HG03558 (cell line): ENCODE results near the gene SPATA45.

Source experiments
- ATAC-seq: cut with Tn5 transposase; IDR thresholded peaks from one replicate; pipeline ENCODE4 v1.9.1; 2021; ENCODE audit warnings: moderate number of reproducible peaks; ENCODE audit not compliant: unreplicated experiment; ENCODE audit errors: extremely low read depth

The SPATA45 gene

DNA sequence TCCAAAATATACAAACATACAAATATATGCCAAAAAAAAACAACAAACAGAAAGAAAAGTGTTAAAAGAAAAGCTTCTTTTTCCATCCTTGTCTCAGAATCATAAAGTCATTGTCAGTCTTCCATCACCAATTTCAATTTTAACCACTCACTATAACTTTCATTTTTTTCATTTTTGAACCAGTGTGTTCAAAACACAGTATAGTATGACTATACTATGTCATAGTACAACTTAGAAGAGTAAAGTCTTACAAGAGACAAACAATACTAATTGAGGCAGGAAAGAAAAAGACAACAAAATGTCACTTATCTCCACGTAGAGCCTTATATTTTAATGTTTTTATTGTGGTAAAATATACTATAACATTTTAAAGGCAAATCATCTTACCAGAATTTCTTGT lies 63.5 kb downstream of the SPATA45 start:
- no peak for ATAC-seq

DNA sequence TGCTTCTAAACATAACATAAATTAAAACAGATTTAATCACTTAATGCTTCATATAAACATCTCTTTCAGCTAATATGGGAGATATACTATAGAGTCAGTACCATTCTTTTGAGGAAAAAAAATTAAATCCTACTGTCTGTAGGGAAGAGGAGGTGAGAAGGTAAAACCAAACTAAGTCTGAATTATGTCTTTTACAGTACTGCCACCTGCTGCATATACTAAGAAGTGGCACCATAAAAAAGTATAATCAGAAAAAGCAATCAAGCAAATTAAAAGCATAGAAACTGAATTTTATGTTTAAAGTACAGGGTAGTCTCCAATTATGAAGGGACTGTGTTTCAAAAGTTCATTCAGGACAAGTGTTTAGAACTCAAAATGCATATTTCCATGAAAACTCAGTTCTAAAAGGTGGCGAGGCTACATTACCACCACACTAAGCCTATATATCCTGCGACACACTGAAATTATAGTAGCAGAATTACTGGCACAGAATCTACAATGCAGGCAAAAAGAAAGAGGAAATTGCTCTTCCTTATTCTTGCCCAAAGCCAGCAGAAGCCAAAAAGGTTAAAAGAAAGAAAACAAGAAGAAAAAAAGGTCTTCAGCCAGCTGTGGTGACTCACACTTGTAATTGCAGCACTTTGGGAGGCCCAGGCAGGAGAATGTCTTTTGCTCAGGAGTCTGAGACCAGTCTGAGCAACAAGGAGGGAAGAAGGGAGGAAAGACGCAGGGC lies 64.9 kb downstream of the SPATA45 start:
- ATAC-seq = no peak

DNA sequence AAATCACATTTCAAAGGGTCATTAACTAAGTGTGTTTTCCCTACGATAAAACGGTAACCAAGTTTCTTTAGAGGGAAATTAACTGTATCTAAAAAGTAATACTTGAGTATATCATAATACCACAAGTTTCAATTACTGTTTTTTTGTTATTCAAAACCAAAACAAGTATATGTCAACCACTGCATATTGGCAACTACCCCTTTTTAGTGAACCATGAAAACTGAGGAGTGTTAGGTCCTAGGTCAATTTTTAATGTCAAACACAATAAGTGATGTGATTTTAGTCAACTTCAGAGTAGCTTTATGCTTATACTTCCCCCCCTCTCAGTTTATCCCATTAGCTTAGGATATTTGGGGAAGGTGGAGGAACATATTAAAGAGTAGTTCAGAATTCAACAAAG lies 66.2 kb downstream of the SPATA45 start:
- ATAC-seq = no peak

DNA sequence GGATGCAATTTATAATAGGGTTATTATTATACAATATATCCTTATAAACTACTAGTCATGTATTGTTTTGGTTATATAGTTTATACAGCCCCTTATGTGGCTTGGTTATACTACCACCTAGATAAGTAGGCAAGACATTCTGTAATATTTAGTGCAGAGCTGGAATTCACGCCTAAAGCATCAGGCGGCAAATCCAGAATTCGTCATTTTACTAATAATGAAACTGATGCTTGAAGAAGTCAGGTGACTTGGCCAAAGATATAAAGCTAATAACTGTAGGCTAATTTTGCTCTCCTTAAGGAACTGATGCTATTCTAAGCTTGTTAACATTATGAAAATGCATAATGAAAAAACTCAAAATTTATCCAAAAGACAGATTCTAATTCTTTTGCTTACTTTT lies 66.7 kb downstream of the SPATA45 start:
- no peak for ATAC-seq
